MV-4-11 (cell line): ENCODE measurements around the gene TGM4.
"Not testable (repeated sequence)": the region's sequence is repeated elsewhere in the genome, so short reads cannot be mapped to it uniquely, and the experiment has no call there.

Source experiments
- DNase-seq: peaks from one replicate; lab custom pipeline; 2025; lab: John Stamatoyannopoulos, UW

TGM4 gene

GRCh38 chr3:44874308-44874707 is at the start of gene TGM4:
Gene TGM4 (plus strand): TSS chr3:44874608. CDS start chr3:44874679, 71 bp downstream.
- DNase-seq: no peak

- peak; percentile 70 for DNase-seq
These were observed 49.0 kb upstream of the TGM4 start for GRCh38 chr3:44825264-44825925.

- peak; percentile 30 for DNase-seq
These were observed 47.2 kb upstream of the TGM4 start for GRCh38 chr3:44827196-44827595.

- no peak for DNase-seq
These were observed 43.2 kb upstream of the TGM4 start for GRCh38 chr3:44831232-44831631.

GRCh38 chr3:44832032-44832431 is 42.4 kb upstream of the TGM4 start:
- DNase-seq: no peak

GRCh38 chr3:44832965-44833364 is 41.4 kb upstream of the TGM4 start:
- DNase-seq: no peak

GRCh38 chr3:44833394-44833793 is 41.0 kb upstream of the TGM4 start:
- no peak for DNase-seq

GRCh38 chr3:44835684-44836083 is 38.7 kb upstream of the TGM4 start:
- DNase-seq: no peak

GRCh38 chr3:44842376-44842775 is 32.0 kb upstream of the TGM4 start:
- no peak for DNase-seq

GRCh38 chr3:44845528-44846520 is 28.6 kb upstream of the TGM4 start:
- no peak for DNase-seq

- no peak for DNase-seq
These were observed 25.8 kb upstream of the TGM4 start for GRCh38 chr3:44848634-44849033.

GRCh38 chr3:44856663-44857062 is 17.7 kb upstream of the TGM4 start:
- DNase-seq: not testable (repeated sequence)

GRCh38 chr3:44860117-44860516 is 14.3 kb upstream of the TGM4 start:
- no peak for DNase-seq

GRCh38 chr3:44861412-44862225 is 12.8 kb upstream of the TGM4 start, which contains the start of gene TMEM42:
Gene TMEM42 (plus strand): TSS chr3:44861912. CDS start chr3:44861925, 13 bp downstream.
- DNase-seq: peak; percentile 77

- no peak for DNase-seq
These were observed 12.2 kb upstream of the TGM4 start for GRCh38 chr3:44862226-44862637.

- DNase-seq: no peak
These were observed 9.0 kb upstream of the TGM4 start for GRCh38 chr3:44865272-44866035.

- DNase-seq: no peak
These were observed 6.8 kb upstream of the TGM4 start for GRCh38 chr3:44867421-44868111.

- no peak for DNase-seq
These were observed 3.9 kb upstream of the TGM4 start for GRCh38 chr3:44870375-44871061.

- no peak for DNase-seq
These were observed 1.2 kb downstream of the TGM4 start for GRCh38 chr3:44875596-44875995.

- DNase-seq: no peak
These were observed 2.9 kb downstream of the TGM4 start for GRCh38 chr3:44877333-44877732.
